ENCODE measurements around the gene FAM110A.
A peak's percentile ranks its signal among the peaks of the same experiment; 100 is the strongest.
"Not testable (repeated sequence)": the region's sequence is repeated elsewhere in the genome, so short reads cannot be mapped to it uniquely, and the experiment has no call there.

Gene FAM110A

GRCh38 chr20:833450-834150 is at the start of gene FAM110A:
FAM110A (plus strand) TSS chr20:833715; CDS start chr20:844805, 11,090 bp downstream.
- DNase-seq (ENCODE audit: low spot score), result peak; percentile 96

GRCh38 chr20:787825-788224 is 45.7 kb upstream of the FAM110A start:
- no peak for DNase-seq (ENCODE audit: low spot score)

- DNase-seq (ENCODE audit: low spot score), result no peak
Observed at GRCh38 chr20:791056-791455, 42.5 kb upstream of the FAM110A start.

DNA sequence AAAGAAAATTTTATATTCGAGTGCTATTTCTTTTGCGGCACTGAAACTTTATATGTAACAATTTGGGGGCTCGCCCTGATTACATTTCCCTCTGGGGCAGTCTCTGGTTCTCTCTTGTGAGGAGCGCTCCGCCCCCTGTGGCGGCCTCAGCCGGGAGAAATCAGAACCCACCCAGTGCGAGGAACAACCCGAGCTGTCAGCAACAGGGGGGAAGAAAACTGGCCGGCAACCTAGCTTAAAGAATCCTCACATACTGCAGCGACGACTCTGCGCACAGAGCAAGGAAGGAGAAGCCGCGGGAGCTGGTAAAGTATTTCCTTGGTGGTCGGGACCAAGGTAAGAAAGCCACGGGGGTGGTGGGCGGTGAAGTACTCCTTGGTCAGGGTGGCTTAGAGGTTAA is 41.3 kb upstream of the FAM110A start:
- DNase-seq (ENCODE audit: low spot score), result no peak

DNA sequence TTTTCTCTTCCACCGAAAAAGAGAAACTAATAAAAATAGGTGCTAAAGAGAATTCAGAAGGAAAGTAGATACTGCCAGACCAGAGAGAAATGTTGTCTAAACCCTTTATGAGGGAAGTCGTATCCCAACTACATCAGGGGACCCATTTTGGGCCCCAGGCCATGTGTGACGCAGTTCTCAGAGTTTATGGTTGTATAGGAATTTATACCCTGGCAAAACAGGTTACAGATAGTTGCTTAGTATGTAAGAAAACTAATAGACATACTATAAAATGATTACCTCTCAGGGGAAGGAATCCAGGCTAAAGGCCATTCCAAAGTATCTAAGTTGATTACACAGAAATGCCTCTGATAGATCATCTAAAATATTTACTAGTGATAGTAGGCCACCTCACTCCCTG is 36.6 kb upstream of the FAM110A start:
- no peak for DNase-seq (ENCODE audit: low spot score)

DNA sequence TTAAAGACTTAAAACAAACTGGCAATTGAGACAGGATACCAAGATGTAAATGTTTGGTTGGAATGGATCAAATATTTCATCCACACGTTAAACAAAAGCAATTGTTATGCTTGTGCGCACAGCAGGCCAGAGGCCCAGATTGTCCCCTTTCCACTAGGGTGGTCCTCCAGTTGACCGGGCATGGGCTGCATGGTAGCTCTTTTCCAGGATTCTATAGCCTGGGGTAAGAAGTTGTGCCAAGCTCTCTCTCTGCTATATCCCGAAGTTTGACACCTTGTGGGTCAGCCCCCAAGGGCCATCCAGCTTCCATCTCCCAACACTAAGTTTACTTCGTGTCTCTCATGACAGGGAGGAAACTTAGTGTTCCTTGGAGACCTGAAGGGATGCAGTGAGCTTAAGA is 34.8 kb upstream of the FAM110A start:
- not testable (repeated sequence) for DNase-seq (ENCODE audit: low spot score)

GRCh38 chr20:800026-800425 is 33.5 kb upstream of the FAM110A start:
- not testable (repeated sequence) for DNase-seq (ENCODE audit: low spot score)

DNA sequence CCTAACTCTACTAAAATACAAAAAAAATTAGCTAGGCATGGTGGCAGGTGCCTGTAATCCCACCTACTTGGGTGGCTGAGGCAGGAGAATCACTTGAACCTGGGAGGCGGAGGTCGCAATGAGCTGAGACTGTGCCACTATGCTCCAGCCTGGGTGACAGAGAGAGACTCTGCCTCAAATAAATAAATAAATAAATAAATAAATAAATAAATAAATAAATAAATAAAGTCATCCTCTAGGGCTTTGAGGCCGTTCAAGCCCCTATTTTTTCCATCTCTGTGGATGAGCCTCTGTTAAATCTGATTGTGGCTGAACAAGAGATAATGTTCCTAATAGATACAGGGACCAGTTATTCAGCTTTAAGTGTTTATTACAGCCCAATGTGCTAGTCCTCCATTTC is 31.8 kb upstream of the FAM110A start:
- no peak for DNase-seq (ENCODE audit: low spot score)

DNA sequence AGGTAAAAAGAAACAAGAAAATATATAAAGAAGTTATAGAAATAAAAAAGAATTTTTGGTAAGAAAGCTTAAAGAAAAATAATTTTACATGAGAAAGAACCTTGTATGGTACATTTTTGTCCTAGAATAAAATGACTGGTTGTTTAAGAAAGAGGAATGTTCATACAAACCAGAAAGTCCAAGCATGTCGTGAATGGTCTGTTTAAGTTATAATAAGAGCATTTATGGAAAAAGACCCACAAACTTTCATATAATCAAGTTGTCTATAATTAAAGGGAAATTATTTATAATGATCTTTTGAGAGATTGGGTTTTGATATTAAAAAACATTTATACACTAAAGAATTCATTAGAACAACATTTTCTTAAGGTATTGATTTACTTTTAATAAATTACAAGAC is 27.8 kb upstream of the FAM110A start:
- DNase-seq (ENCODE audit: low spot score), result no peak

- not testable (repeated sequence) for DNase-seq (ENCODE audit: low spot score)
Observed at GRCh38 chr20:811776-812434, 21.6 kb upstream of the FAM110A start.

GRCh38 chr20:812435-812814 is 21.1 kb upstream of the FAM110A start:
- not testable (repeated sequence) for DNase-seq (ENCODE audit: low spot score)

DNA sequence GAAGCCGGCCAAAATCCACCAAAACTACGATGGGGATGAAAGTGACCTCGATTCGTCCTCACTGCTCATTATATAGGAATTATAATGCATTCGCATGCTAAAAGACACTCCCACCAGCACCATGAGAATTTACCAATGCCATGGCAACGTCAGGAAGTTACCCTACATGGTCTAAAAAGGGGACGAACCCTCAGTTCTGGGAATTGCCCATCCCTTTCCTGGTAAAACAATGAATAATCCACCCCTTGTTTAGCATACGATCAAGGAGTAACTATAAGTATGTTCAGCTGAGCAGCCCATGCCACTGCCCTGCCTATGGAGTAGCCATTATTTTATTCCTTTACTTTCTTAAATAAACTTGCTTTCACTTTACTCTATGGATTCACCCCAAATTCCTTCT is 20.1 kb upstream of the FAM110A start:
- no peak for DNase-seq (ENCODE audit: low spot score)

DNA sequence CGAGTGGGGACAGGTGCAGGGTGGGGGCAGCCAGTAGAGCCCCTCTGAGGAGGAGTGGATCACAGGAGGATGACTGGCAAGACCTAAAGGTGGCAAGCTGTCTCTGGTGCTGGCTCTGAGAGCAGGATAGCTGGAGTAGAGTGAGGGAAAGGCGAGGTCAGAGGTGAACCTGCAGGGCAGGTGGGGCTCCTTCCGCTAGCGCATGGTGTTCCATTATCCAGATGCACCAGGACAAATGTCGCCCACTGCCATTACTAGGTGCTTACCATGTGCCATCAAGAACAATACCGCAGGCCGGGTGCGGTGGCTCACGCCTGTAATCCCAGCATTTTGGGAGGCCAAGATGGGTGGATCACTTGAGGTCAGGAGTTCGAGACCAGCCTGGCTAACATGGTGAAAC is 18.3 kb upstream of the FAM110A start:
- no peak for DNase-seq (ENCODE audit: low spot score)

GRCh38 chr20:815914-816606 is 17.5 kb upstream of the FAM110A start:
- peak; percentile 73 for DNase-seq (ENCODE audit: low spot score)

GRCh38 chr20:818001-818664 is 15.4 kb upstream of the FAM110A start:
- no peak for DNase-seq (ENCODE audit: low spot score)

DNA sequence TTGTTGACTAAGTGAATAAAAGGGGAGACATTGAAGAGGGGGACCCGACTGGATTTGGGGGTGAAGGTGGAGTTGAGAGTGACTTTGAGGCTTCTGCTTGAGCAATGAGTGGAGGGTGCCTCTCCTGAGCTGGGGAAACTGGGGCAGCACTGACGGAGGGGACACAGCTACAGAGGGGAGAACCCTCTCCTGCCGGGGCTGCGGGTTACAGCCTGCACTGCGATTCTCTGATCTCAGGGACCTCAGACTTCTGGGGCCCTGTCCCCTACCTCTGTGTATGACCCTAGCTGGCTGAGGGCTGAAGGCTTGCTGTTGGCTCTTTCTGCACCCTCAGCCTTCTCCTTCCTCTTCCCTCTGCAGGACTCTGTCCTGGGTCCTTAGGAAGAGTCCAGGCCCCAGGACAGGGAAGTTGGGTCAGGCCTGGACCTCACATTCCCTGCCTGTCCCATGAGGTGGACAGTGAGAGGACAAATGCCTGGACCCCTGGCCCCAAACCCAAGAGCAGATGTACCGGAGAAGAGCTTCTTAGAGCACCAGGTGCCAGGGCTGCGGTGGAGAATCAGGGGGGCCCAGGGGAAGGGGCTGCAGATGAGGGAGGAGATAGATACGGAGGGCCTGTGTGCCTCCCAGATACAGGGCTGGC is 13.7 kb upstream of the FAM110A start:
- DNase-seq (ENCODE audit: low spot score), result no peak

- DNase-seq (ENCODE audit: low spot score), result no peak
Observed at GRCh38 chr20:820323-820953, 13.1 kb upstream of the FAM110A start.

DNA sequence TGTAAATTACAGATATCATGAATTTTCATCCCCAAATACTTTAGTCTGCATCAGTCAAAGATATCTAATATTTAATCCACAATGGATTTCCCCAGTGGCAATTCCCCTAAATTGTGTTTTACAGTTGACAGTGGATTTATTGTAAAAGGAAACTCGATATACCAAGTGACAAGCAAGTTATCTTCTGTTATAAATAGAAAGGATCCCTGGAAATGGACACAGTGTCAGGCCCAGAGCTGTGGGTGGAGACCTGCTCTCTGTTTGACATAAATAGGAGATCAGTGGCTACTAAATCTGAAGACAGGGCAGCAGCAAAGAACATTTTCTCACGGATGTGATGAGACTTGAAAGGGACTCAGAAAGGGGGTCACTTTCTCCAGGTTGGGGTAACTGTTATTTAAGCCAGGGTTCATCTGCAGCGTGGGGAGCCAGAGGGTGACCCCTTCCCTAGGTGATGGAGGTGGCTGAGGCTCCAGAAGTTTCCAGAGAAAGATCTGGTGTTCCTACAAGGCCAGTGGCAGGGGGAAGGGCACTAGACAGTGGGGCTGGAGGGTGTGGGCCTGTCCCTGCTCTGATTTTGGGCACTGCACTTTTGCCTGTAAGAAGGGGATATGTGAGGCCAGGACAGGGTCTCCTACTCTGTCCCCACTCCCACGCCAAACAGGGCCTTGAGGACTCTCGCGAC is 12.3 kb upstream of the FAM110A start:
- DNase-seq (ENCODE audit: low spot score), result no peak

- DNase-seq (ENCODE audit: low spot score), result no peak
Observed at GRCh38 chr20:821731-822065, 11.8 kb upstream of the FAM110A start.

- no peak for DNase-seq (ENCODE audit: low spot score)
Observed at GRCh38 chr20:822651-823573, 10.6 kb upstream of the FAM110A start.
